GM12865 (cell line): ENCODE results near the gene DRD2.

Experiments used
- DNase-seq: peaks from one replicate; pipeline ENCODE4 v3.0.0; 2010; ENCODE audit warnings: low read depth
- H3K4me3 ChIP-seq: 2 replicates; pipeline ENCODE4 v1.5.1; 2011; ENCODE audit warnings: mild to moderate bottlenecking, low read depth, low read length, control low read depth
- TF ChIP-seq, protein P1 (sequence below): IDR thresholded peaks from 2 replicates; pipeline ENCODE4 v1.5.1; 2011; ENCODE audit warnings: low read length, control low read depth, low read depth, inconsistent platforms; ENCODE audit not compliant: insufficient read depth; ENCODE audit errors: missing control alignments

The DRD2 gene

DNA sequence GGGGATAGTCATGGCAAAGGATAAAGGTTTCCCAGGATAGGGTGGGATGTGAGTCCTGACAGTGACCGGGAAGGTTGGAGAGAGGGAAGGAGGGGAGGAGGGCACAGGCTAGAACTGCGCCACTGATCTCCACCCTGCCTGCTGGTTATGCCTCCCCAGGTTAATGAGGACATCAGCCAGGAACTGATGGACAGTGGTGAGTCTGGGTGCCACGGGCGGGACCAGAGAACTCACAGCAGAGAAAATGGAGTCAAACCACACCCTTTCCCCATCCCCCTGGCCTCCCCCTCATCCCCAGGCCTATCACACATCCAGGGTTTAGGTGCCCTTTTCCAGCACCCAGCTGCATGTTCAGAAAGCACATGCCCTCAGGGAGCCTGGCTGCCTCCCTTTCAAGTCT lies 77.4 kb downstream of the DRD2 start:
- no peak for DNase-seq
- H3K4me3 ChIP-seq: no peak overlapping the region
- TF ChIP-seq, protein P1, sequence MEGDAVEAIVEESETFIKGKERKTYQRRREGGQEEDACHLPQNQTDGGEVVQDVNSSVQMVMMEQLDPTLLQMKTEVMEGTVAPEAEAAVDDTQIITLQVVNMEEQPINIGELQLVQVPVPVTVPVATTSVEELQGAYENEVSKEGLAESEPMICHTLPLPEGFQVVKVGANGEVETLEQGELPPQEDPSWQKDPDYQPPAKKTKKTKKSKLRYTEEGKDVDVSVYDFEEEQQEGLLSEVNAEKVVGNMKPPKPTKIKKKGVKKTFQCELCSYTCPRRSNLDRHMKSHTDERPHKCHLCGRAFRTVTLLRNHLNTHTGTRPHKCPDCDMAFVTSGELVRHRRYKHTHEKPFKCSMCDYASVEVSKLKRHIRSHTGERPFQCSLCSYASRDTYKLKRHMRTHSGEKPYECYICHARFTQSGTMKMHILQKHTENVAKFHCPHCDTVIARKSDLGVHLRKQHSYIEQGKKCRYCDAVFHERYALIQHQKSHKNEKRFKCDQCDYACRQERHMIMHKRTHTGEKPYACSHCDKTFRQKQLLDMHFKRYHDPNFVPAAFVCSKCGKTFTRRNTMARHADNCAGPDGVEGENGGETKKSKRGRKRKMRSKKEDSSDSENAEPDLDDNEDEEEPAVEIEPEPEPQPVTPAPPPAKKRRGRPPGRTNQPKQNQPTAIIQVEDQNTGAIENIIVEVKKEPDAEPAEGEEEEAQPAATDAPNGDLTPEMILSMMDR: no peak

DNA sequence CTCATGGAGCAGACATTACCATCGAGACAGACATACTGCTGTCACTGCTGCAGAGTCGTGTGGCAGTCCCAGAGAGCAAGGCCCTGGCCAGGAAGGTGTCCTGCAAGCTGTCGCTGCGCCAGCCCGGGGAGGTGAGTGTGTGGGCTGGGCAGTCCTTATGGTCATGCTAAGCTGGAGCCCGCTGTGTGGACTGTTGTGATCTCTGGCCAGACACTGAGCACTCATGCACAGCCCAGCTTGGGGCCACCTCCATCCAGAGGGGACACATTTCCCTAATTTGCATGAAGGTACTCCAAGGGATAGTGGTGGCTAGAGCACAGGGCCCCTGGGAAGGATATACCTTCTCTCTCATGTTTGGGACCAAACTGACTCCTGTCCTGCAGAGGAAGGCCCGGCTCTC lies 78.0 kb downstream of the DRD2 start:
- no peak for DNase-seq
- TF ChIP-seq, protein P1: no peak

DNA sequence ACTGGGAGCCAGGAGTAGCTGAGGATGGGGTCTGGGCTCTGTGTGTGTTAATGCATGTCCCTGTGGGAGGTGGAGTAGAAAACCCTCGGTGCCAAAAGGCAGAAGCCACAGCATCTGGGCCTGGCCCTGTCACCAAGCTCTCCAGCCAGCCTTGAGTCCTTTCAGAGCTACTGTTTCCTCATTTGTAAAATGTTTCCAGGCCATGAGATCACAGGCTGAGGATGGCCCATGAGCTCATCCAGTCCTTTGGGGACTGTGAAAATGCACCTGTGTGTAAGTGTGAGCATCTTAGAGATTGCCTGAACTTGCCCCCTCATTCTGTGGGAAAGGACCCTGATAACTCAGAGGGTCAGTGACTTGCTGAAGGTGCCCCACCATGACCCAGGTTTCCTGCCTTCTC lies 78.5 kb downstream of the DRD2 start:
- TF ChIP-seq, protein P1: no peak
- DNase-seq: no peak
- H3K4me3 ChIP-seq: no peak overlapping the region

More for the DNA sequence above, 78.0 kb downstream of the DRD2 start:
- no peak overlapping the region for H3K4me3 ChIP-seq

DNA sequence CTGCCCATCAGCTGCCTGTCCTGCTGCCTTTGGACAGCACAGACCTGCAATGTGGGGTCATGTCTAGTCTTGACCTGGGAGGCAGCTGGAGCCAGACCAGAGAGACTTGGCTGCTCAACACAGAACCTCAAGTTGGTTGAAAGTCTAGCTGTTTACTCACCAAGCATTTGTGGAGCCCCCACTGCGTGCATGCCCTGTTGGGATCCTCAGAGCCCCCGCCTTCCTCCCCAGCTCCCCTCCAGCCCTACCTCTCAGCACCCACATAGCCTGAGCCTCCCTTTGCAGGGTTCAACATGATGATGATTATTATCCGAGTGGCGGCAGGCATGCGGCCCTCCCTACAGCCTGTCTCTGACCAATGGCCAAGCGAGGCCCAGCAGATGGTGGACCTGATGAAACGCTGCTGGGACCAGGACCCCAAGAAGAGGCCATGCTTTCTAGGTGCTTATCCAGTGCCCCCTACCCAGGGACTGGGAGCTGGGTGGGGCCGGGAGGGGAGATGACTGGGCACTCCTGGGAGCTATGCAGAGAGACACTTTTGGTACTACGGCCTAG lies 79.3 kb downstream of the DRD2 start:
- no peak for DNase-seq
- TF ChIP-seq, protein P1: no peak
- H3K4me3 ChIP-seq: no peak overlapping the region

DNA sequence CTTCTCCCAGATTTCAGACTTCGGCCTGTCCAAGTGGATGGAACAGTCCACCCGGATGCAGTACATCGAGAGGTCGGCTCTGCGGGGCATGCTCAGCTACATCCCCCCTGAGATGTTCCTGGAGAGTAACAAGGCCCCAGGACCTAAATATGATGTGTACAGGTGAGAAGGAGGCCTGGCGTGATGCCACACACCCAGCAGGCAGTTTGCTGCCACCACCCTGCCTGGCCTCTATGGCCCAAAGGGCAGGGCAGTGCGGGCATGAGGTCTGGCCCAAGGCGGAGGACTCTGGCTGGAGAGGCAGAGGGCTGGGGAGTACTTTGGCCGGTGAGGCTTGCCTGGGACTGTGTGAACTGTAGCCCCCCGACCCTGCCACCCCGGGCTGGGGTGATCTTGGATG lies 80.3 kb downstream of the DRD2 start:
- DNase-seq: no peak
- TF ChIP-seq, protein P1: no peak
- no peak overlapping the region for H3K4me3 ChIP-seq

DNA sequence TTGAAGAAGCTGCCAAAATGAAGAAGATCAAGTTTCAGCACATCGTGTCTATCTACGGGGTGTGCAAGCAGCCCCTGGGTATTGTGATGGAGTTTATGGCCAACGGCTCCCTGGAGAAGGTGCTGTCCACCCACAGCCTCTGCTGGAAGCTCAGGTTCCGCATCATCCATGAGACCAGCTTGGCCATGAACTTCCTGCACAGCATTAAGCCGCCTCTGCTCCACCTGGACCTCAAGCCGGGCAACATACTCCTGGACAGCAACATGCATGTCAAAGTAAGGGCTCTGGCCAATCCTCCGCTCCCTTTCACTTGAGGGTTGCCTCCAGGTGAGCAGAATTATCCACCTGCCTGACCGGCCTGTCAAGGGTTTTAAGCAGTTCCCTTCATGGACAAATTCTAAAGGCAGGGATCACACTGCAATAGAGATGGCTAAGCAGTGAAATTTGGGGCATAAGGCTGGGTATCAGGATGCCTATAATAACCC lies 81.7 kb downstream of the DRD2 start:
- TF ChIP-seq, protein P1: no peak
- no peak for DNase-seq
- H3K4me3 ChIP-seq: no peak overlapping the region
